Caco-2 (cell line): ENCODE measurements around the gene SPR. TPM values are rescaled to one million over a fixed set of nuclear protein-coding genes. Genes with fewer than 3 reads are reported as not detected.

ENCODE experiments used
- BruUV-seq: library from RNA; stranded (reverse); fragments of 400-500 nt; replicated peaks from 2 replicates; lab custom pipeline; 2021; lab: Mats Ljungman, UMichigan
- CTCF ChIA-PET: fragments of 300-600 bp; sonication (Branson Sonifier 250); formaldehyde crosslinking; loops from one replicate; lab custom pipeline; 2022; ENCODE audit warnings: antibody characterized with exemption; lab: Charles Lee
- POLR2A ChIA-PET: fragments of 300-600 bp; sonication (Branson Sonifier 250); formaldehyde crosslinking; loops from one replicate; lab custom pipeline; 2022; ENCODE audit warnings: antibody characterized with exemption; lab: Charles Lee
- DNase-seq, 2 experiments: peaks; one replicate each; pipeline versions ENCODE4 v3.0.0 to v3.0.0-alpha.2; 2020 to 2022
- H3K27me3 ChIP-seq: replicated peaks from 2 replicates; pipeline ENCODE4 v1.6.0; 2011; ENCODE audit warnings: low read length; ENCODE audit not compliant: control insufficient read depth, insufficient read depth
- H3K36me3 ChIP-seq: 2 replicates; pipeline ENCODE4 v1.5.1; 2011; ENCODE audit warnings: low read length; ENCODE audit not compliant: control insufficient read depth, insufficient read depth
- H3K4me1 ChIP-seq: fragments of 250-450 bp; sonication (Bioruptor Pico); 2 replicates; pipeline ENCODE4 v1.5.1; 2020; ENCODE audit warnings: mild to moderate bottlenecking
- H3K4me3 ChIP-seq: 2 replicates; pipeline ENCODE4 v1.5.1; 2011; ENCODE audit warnings: low read depth, mild to moderate bottlenecking, control low read depth, low read length
- H3K9me3 ChIP-seq: fragments of 250-450 bp; sonication (Bioruptor Pico); 2 replicates; pipeline ENCODE4 v1.5.1; 2020; ENCODE audit warnings: mild to moderate bottlenecking, moderate library complexity
- H3K27ac Mint-ChIP-seq: one replicate; pipeline ENCODE4 v1.8.0; 2022; ENCODE audit warnings: mixed read lengths; ENCODE audit not compliant: unreplicated experiment
- H3K27me3 Mint-ChIP-seq: one replicate; pipeline ENCODE4 v1.8.0; 2022; ENCODE audit warnings: mixed read lengths; ENCODE audit not compliant: insufficient read depth, unreplicated experiment
- H3K36me3 Mint-ChIP-seq: one replicate; pipeline ENCODE4 v1.8.0; 2022; ENCODE audit warnings: mild to moderate bottlenecking, mixed read lengths; ENCODE audit not compliant: insufficient read depth, unreplicated experiment
- H3K4me1 Mint-ChIP-seq: one replicate; pipeline ENCODE4 v1.8.0; 2022; ENCODE audit warnings: low read depth, mixed read lengths; ENCODE audit not compliant: unreplicated experiment
- H3K4me3 Mint-ChIP-seq: one replicate; pipeline ENCODE4 v1.8.0; 2022; ENCODE audit warnings: mild to moderate bottlenecking, moderate library complexity, mixed read lengths; ENCODE audit not compliant: unreplicated experiment
- H3K9me3 Mint-ChIP-seq: one replicate; pipeline ENCODE4 v1.8.0; 2022; ENCODE audit warnings: mixed read lengths; ENCODE audit not compliant: unreplicated experiment
- intact Hi-C: fragments of 100-400 bp; cut with micrococcal nuclease; formaldehyde crosslinking; loops from one replicate; pipeline ENCODE4 v1.10.0; 2022; ENCODE audit not compliant: unreplicated experiment
- total RNA-seq: library from RNA; stranded (reverse); gene quantifications from 2 replicates; pipeline ENCODE4 v1.2.3, GENCODE V29; 2022
- TF ChIP-seq, protein P1 (sequence below), 2 experiments: fragments of 200-600 bp in 1 of 2; IDR thresholded peaks; 1 replicate in 1 of 2; 2 replicates in 1 of 2; pipeline versions ENCODE4 v1.5.1 to v1.8.0; 2011 to 2022; ENCODE audit warnings: antibody characterized with exemption in 1 of 2, control low read depth in 1 of 2, inconsistent platforms in 1 of 2, low read depth in 1 of 2, low read length in 1 of 2, mild to moderate bottlenecking in 1 of 2, moderate library complexity in 1 of 2; ENCODE audit not compliant: insufficient read depth in 1 of 2, severe bottlenecking in 1 of 2, unreplicated experiment in 1 of 2

Gene SPR
- total RNA-seq, 1 experiment from 2014 or later = 49.6 TPM

DNA sequence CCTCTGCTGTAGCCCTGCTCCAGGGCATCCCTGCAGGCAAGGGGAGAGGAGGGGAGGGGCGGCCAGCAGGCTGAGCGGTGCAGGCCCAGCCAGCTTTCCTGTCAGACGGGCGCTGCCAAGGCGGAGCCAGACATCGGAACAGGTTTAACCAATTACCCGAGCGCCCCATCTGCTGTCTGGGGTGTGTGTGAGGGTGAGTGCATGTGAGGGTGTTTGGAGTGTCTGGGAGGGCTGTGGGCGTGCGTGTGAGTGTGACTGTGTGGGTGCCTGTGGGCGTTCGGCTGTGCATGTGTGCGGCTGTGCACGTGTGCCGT, 50.1 kb downstream of the SPR start:
- no TSS peak for BruUV-seq
- DNase-seq = no peak
- intact Hi-C loops = no loop called here
- no peak overlapping the region for H3K4me3 Mint-ChIP-seq
- POLR2A ChIA-PET = no interaction called here
- peaks cover 1% of the 10 kb centered on the region; the same call in 1 of the 2 replicates for H3K36me3 ChIP-seq
- H3K27me3 ChIP-seq = no peaks in the 10 kb centered on the region
- no peak overlapping the region for H3K4me3 ChIP-seq
- CTCF ChIA-PET = interaction anchor here (2.0 kb wide), 1 partner anchor 44 kb away, joined by 10 read pairs; no protein-coding TSS in a partner anchor
- peaks cover 6% of the 10 kb centered on the region for H3K36me3 Mint-ChIP-seq
- H3K27me3 Mint-ChIP-seq = no peaks in the 10 kb centered on the region
- H3K9me3 Mint-ChIP-seq = no peaks in the 10 kb centered on the region
- TF ChIP-seq, protein P1, sequence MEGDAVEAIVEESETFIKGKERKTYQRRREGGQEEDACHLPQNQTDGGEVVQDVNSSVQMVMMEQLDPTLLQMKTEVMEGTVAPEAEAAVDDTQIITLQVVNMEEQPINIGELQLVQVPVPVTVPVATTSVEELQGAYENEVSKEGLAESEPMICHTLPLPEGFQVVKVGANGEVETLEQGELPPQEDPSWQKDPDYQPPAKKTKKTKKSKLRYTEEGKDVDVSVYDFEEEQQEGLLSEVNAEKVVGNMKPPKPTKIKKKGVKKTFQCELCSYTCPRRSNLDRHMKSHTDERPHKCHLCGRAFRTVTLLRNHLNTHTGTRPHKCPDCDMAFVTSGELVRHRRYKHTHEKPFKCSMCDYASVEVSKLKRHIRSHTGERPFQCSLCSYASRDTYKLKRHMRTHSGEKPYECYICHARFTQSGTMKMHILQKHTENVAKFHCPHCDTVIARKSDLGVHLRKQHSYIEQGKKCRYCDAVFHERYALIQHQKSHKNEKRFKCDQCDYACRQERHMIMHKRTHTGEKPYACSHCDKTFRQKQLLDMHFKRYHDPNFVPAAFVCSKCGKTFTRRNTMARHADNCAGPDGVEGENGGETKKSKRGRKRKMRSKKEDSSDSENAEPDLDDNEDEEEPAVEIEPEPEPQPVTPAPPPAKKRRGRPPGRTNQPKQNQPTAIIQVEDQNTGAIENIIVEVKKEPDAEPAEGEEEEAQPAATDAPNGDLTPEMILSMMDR (IDR thresholded peaks at IDR 0.05; ENCODE audit: insufficient read depth in 1 of 2, low read depth in 1 of 2, low read length in 1 of 2, severe bottlenecking in 1 of 2, unreplicated experiment in 1 of 2) = no peak
- H3K4me1 ChIP-seq = 0 out of 2 replicates have a peak, but pooled peaks cover 5% of the 10 kb centered on the region
- H3K27ac Mint-ChIP-seq = no peak overlapping the region
- no peaks in the 10 kb centered on the region for H3K9me3 ChIP-seq
- H3K4me1 Mint-ChIP-seq = peaks cover 6% of the 10 kb centered on the region

DNA sequence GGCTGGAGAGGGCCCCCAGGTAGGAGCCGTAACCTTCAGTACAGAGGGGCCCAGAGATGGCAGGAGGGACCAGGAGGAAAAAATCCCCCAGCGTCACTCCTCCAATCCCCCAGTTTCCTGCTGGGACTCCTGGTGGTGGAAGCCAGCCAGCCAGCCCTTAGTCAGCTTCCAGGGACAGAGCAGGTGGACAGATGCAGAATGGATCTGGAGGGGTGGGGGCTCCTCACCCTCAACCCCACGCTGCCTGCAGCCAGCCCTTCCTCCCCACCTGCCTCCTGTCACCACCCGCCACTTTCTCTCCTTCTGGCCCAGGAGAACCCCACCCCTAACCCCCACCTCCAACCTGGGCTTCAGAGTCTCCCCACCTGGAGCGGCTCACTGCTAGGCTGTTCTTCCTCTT, 51.2 kb downstream of the SPR start:
- Mint-ChIP-seq H3K27ac (no peak overlapping the region), H3K27me3 (no peaks in the 10 kb centered on the region), H3K36me3 (peaks cover 6% of the 10 kb centered on the region), H3K4me1 (peaks cover 6% of the 10 kb centered on the region), H3K4me3 (no peak overlapping the region), H3K9me3 (no peaks in the 10 kb centered on the region)
- DNase-seq = no peak
- H3K9me3 ChIP-seq = no peaks in the 10 kb centered on the region
- H3K4me1 ChIP-seq = 0 out of 2 replicates have a peak, but pooled peaks cover 5% of the 10 kb centered on the region
- H3K36me3 ChIP-seq = peaks cover under 1% of the 10 kb centered on the region; the same call in 1 of the 2 replicates
- TF ChIP-seq, protein P1 (IDR thresholded peaks at IDR 0.05; ENCODE audit: insufficient read depth in 1 of 2, low read depth in 1 of 2, low read length in 1 of 2, severe bottlenecking in 1 of 2, unreplicated experiment in 1 of 2) = no peak
- no peak overlapping the region for H3K4me3 ChIP-seq
- no peaks in the 10 kb centered on the region for H3K27me3 ChIP-seq
- POLR2A ChIA-PET = no interaction called here
- intact Hi-C loops = no loop called here
- CTCF ChIA-PET = no interaction called here
- no TSS peak for BruUV-seq

DNA sequence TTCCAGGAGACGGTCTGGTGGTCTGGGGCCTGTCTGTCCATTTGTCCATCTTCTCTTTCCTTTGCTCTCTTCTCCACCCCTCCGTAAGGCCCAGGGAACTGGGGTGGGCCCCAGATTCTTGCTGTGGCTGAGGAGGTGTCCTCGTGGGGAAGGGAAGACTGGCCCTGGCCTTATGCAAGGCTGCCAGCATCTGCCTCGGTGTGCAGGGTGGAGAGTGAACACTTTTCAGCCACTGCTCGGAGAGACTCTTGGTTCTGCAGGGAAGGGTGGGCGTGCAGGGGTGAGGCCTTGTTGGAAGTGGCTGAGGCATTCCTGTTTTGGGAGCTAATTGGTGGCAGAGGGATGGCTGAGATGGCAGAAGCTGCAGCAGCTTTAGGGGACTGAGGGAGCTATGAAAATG, 53.2 kb downstream of the SPR start:
- Mint-ChIP-seq H3K9me3 (no peaks in the 10 kb centered on the region), H3K27me3 (no peaks in the 10 kb centered on the region), H3K4me1 (no peaks in the 10 kb centered on the region), H3K36me3 (peaks cover 6% of the 10 kb centered on the region), H3K4me3 (no peak overlapping the region), H3K27ac (no peak overlapping the region)
- Histone ChIP-seq H3K4me1 (no peaks in the 10 kb centered on the region), H3K9me3 (no peaks in the 10 kb centered on the region), H3K36me3 (no peaks in the 10 kb centered on the region), H3K4me3 (no peak overlapping the region), H3K27me3 (no peaks in the 10 kb centered on the region)
- no peak for DNase-seq
- intact Hi-C loops = no loop called here
- ChIA-PET CTCF (interaction anchor here (0.8 kb wide), 1 partner anchor 47 kb away, joined by 5 read pairs; no protein-coding TSS in a partner anchor), POLR2A (no interaction called here)
- TF ChIP-seq, protein P1 (IDR thresholded peaks at IDR 0.05; ENCODE audit: insufficient read depth in 1 of 2, low read depth in 1 of 2, low read length in 1 of 2, severe bottlenecking in 1 of 2, unreplicated experiment in 1 of 2) = no peak
- BruUV-seq = no TSS peak
